HG02943 (cell line): ENCODE results near the gene FMNL2.

ENCODE experiments used
- ATAC-seq: cut with Tn5 transposase; IDR thresholded peaks from one replicate; pipeline ENCODE4 v1.9.1; 2021; ENCODE audit warnings: mild to moderate bottlenecking, low read depth, moderate library complexity; ENCODE audit not compliant: unreplicated experiment

Gene FMNL2

DNA sequence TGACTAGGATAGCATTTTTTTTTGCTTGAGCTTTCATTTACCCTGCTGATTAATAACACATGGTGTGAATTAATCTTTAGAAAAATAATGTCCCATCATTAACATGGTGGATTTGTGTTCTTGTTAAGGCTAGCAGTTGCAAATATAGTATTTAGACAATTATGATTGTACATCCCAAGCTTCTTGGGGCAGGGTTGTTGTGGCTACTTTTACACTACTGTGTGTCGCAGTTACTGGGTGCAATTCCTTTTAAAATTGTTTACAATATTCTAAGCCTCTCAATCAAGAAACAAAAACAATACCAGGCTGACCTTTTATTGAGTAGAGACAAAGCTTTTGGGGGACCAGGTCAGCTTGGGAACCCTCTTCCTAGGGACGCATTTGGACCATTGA is 2.5 kb downstream of the FMNL2 start:
- ATAC-seq, result no peak

DNA sequence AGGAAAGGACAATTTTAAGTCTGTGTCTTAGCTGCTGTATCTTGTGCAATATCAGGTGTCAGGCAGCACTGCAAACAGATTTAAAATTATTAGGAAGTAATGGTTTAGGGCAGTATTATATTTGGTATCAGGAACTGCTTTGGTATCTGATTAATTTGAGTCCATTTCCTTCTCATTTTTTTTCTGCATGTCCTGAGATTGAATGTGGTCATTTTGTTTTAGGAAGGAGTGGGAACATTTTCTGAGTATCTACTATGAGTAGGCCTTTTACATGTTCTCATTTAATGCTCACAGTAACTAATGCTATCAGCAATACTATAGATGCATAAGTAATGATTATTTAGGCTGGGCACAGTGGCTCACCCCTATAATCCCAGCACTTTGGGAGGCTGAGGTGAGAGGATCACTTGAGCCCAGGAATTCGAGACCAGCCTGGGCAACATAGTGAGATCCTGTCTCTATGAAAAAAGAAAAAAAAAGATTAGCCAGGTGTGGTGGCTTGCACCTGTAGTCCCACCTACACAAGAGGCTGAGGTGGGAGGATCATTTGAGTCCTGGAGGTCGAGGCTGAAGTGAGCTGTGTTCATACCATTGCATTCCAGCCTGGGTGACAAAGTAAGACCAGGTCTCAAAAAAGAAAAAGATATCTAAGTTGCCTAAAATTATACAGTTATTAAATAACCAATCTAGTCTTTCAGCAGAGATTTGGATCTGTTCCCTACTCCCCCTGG is 4.7 kb downstream of the FMNL2 start:
- ATAC-seq, result no peak

DNA sequence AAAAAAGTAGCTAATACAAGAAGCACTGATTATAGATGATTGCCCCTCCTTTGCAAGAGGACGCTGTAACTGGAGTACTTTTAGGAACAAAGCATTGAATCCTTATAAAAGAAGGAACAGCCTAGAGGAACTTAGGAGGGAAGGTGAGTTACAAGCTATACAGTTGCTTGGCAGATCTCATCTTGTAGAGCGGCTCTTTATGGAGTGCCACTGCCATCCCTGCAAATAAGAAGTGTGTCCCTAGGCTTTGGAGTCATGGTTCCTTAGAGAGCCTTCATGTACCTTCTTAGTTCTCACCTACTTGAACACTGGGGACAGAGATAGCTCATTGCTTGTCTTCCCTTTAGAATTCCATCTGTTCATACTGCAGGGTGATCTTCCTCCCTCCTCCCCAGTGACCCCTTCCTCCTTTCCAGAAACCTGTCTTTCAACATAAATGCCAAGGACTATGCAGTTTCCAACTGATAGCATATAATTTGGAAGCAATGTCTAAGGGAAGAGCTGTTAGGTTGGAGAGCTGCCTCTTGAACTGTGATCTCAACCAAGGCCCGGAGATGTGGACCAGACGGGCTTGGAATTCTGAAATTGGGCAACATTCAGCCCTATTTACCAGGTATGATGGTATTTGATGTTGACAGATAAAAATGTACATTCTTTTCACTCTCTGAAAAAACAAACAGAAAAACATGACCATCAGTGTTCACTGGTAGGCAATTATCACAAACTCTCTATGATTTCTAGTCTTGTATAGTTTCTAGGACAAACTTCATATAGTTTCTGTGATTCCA is 7.5 kb downstream of the FMNL2 start:
- no peak for ATAC-seq

DNA sequence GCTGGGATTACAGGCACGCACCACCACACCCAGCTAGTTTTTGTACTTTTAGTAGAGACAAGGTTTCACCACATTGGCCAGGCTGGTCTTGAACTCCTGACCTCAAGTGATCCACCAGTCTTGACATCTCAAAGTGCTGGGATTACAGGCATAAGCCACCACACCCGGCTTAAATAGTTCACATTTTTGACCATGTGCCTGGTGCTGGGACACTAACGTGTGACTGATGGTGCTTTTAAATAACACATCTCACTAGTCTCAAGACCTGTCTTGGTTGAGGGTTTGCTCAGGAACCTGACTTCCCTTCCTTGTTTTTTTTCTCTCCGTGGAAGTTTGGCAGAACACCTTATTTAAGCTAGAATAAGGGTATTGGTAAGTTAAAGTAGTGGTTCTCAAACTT is 8.5 kb downstream of the FMNL2 start:
- no peak for ATAC-seq

DNA sequence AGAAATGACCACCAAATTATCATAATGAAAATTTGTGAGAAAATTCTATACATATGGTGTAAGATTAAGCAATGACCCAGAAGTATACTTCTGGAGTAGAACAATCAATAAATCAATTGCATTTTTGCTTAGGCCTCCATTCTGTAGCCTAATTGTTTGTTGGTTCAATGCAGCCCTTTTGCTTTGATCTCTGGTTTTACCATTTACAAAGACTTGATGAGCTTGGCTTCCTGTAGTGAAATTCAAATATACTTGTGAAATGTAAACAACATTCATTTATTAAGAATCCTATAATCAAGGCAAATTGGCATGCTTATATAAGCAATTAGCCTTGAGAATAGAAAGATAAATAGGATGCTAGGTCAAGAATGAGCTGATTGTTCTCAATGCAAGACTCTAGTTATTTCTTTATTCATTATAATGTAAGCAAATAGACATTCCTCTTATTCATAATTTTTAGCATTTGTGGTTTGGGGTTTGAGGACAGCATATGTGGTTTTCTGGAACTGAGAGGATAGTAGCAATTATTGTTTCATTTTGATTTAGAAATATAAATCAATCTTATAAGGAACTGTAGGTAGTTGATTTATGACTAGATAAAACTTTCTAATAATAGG is 9.7 kb downstream of the FMNL2 start:
- ATAC-seq, result no peak

DNA sequence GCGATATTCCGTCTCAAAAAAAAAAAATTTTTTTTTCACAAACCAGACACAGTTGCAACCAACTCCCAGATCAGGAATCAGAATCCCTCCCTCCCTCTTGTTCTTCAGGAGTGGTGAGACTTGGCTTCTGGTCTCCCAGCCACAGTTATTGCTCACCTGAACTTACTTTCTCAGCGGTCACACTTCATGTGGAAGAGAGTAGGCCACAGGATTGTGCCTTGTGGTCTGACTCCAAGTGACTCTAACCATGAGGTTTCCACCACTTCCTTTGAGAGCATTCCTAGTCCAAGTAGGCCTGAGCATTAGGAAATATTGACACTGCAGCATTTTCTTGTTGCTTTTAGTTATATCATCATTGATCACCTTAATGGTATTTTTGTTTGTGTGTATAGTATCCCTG is 12.1 kb downstream of the FMNL2 start:
- ATAC-seq, result no peak

DNA sequence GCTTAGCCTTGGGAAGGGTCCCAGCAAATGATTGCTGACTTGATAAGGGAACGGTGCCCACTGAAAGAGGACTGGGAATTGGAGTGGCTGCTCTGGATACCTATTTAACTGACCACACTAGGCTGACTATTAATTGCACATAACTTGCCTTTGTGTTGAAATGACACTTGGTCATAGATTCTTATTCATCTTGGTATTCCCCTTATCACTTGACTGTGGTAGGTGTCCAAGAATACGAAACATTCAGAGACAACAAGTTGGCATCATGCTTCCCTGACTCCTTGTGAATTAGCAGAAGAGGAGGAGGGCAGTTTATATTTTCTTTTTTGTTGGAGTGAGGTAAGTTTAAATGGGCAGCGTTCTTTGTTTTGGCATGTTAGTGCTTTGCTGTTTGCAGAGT is 13.4 kb downstream of the FMNL2 start:
- no peak for ATAC-seq

DNA sequence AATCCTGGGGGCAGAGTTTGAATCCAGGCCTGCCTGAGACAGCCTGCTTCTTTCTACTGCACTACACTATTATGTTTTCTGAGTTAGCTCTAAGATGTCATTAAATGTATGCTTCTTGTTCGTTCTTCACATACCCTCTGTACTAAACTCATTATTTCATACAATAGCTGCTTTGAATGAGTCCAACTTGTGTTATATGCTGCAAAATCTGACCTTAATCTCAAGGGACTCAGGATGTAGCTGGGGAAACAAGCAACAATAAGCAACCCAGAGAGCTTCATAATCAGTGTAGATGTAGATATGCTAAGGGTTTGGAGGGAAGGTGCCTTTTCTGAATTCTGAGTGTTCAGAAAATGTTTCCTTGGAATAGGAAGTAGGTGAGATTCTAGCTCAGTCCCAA is 14.4 kb downstream of the FMNL2 start:
- no peak for ATAC-seq

DNA sequence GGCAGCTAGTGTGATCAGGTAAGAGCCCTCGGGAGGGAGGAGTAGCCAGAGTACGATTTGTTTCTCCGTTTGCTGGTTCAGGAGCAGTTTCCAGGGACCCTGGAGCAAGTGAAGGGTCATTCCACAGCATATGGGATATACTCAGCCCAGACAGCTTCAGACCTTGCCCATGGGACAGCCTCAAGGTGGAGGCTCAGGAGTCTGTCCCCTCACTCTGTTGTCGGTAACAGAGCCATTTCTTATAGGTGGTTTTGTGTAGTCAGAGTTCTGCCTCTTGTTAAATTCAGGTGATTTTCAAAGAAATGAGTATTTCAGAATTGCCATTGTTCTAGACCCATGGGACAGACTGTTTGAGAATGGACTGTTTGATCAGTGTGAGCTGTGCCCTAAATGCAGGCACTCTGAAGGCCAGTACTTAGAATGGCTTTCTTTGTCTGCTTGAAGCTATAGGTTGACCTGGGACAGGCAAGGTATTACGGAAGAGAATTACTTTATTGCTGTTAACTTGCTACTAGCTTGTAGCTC is 15.2 kb downstream of the FMNL2 start:
- ATAC-seq, result no peak

DNA sequence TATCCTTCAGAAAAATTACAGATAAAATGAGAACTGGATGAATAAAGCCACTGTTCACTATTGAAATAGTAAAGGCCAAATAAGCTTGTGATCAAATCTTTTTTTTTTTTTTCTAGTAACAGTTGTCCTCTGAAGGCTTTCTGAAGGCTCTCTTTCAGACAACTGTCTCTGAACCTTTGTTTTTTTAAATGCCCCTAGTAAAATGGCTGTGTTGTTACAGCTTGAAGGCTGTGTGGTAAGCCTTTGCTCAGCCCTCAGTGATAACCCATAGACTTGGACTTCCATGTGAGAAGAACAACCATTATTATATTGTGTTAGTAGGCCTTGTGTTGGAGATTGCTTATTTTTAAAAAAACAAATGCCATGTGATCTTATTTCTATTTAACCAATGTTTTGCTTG is 17.6 kb downstream of the FMNL2 start:
- no peak for ATAC-seq

DNA sequence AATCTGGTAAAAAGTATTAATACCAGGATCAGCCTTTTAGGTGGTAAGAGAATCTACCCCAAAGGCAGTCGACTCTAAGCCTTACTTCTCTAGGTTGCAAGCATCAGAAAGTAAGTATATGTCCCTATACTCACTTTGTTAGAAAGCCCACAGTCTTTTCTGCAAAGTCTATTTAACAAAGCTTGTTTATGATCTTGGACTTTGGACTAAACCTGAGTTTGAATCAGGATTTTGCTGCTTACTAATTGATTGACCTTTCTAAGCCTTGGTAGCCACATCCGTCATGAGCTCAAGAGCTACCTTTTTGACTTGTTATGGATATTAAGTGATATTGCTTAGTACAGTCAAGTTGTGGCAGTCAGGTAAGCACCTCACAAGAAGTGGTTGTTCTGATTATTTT is 18.4 kb downstream of the FMNL2 start:
- ATAC-seq, result no peak

DNA sequence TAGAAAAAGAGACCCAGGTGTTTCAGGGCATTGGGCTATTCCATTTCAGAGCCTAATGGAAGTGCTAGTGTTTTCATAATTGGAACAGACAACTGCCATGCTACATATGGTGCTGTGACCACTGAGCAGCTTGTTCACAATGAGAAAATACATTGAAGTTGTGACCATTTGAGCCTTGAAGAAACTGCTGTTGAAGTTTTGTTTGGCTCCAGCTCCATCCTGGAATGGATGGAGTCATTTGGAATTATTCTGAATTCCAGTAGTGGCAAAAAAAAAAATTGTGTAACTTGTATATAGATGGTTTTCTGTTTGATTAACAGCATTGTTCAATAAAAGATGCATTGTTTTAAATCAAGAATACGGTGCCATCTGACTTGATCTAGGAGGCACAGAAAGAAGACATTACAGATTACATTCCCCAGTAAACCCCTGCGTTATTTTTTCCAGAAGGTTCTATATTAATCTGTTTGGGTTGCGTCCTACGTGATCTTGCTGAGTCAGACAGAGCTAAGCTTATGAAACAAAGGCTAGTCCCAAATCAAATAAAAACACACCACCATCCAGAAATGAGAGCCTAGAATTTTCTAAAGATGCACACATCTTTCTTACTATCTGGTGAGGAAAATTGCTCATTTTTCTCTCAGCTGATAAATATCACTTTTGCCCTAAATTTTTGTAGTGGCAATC is 19.2 kb downstream of the FMNL2 start:
- ATAC-seq, result no peak

DNA sequence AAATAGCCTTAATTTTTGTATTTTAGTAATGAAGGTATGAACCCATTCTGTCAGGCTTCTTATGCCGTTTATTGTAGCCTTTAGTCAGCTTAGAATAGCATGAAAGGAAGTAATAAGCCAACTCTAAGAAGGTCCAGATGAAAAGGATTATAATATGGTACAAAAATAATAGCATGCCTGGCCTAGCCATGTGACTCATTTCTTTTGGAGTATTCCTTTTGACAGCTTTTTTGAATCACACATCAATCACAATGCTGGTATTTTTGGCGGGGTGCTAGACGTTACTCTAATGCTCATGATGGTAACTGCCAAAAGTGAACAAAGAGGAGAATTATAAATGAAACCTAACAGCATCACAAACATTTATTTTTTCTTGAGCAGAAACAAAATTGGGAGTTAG is 19.9 kb downstream of the FMNL2 start:
- no peak for ATAC-seq

DNA sequence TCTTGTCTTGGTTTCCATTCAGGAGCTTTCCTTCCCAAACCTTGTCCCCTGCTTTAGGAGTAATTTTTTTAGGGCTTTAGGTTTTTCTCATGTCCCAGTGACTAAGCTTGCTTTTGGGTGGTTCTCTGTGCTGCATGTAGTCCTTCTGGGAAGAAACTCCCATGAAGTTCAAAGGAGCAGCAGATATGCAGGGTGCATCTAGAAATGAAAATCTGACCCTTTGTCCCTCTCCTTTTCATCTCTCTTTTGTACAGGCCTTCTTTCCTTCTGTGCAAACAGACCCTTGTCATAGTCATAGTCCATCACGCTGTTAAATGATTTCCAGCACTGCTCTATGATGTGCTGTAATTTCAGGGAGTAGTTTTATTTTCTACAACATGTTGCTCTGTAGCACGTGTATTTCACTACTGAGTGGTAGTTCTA is 20.4 kb downstream of the FMNL2 start:
- ATAC-seq, result no peak

DNA sequence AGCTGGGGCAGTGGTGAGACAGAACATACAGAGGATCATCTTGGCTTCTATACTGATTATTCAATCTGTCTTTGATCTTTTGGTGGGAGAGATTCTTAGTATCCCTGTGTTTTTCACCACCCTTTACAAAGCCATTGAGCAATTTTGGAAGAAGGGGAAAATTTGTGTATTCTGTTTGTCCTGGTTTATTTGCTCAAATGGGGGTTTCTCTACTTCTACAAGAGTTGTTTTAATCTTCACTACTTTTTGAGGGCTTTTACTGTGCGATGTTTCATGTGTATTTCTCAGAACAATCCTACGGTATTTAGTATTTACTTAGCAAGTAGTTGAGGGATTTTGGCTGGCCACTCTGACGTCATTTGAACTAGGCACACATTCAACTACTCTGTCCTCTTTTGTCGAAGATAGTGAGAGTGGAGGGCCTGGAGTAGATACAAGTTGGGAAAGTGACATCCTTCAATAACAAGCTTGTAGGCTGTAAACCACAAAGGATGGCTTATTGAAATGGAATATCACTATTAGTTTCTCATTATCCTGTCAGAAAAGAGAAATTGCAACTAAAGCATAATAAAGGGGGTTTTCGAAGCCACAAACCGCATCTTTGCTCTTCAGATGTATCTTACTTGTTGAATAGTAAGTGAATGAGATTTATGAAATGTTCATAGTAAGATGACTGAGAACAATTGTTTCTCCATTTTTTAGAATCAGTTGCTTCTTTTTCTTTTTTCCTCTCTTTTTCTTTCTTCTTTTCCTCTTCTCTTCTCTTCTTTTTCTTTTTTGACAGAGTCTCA is 24.8 kb downstream of the FMNL2 start:
- no peak for ATAC-seq

DNA sequence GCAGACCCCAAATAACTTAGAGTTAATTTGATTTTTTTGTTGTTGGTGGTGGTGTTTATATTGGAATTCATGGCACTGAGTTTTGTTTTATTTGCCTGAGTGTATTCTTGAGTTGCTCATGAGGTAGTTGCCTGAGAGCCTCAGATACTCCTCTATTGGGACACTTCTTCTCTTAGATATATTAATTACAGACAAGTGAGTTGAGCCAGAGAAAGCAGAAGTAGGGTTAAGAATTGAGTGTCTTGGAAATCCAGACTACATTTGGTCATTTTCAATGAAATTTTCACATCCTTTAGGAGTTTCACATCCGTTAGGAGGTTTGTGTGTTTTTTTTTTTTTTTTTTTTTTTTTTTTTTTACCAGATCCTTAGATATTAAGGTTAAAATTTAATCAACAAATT is 29.0 kb downstream of the FMNL2 start:
- ATAC-seq, result no peak

DNA sequence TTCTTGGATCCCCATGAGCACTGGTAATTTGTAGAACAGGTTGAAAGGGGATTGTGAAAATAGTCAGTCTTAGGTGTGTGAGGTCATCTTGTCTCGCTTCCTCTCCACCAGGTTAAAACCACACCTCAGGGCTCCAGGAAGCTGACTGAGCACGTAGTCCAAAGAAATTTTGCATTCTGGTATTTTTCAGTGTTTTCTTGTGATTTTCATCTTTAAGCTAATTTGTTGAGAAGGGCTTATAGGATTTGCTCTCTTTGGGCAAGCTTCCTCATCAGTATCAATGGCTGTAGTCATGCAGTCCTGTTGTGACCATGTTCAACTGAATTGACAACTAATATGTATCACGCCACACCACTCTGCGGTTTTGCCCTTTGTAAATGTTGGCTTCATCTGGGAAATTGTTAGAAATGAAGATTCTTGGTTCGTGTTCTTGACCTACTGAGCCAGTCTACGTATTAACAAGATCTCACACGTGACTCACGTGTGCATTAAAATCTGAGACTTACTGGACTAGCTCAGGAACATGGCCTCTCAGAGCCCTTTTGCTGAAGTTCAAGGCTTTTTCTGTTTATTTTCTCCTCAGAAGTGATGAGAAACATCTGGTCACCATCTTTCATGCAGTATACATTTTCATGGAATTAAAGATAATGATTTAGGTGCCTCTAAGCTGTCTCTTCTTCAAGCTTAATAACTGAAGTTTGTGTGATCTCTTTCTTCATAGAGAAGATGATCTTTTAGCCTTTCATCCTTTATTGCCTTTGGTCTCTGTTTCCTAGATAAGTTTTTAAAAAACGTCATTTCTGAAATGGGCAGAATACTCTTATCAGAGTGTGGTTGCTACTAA is 32.8 kb downstream of the FMNL2 start:
- ATAC-seq, result peak; percentile 73

DNA sequence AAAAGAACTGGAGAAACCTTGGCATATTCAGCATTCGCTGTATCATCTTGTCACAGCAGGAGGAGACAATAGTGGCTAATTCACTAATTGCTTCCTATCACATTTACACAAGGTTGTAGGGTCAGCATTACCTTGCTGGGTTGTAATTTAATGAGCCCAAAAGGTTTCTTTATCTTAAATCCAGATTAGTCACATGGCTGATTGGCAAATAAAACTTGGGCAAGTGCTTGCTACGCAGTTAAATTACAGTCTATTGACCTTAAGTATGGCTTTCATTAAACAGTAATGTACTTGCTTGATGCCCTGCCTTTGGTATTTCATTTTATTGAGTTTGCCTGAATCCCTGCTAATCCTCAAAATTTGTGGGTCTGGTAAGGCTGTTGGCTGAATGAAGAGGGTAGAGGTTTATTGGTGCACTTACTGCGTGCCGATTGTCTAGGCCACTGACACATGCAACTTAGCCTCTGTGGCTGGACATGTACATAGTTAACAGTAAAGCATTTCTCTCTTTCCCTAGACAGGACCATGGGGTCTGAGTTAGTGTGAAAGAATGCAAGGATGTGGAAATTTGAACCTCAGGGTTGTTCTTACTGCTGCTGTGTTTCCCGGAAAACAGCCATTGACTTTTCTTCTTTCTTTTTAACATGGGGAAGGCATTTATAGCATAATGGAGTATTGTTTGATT is 34.3 kb downstream of the FMNL2 start:
- no peak for ATAC-seq

DNA sequence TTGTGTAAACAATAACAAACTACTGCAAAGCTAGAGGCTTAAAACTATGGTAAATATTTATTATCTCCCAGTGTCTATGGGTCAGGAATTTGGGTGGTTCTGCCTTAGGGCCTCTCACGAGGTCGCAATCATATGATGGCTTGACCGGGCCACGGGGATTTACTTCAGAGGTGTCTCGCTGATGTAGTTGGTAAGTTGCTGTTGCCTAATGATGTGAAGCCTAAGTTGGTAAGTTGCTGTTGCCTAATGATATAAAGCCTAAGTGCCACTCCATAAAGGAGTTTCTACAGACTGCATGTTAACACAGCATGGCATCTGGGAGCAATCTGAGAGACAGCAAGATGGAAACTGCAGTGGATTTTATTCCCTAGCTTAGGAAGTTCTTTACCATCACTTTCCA is 35.8 kb downstream of the FMNL2 start:
- no peak for ATAC-seq
